Thoracic aorta (tissue), 2 donors: Measurements from ENCODE around the gene BSDC1. TPM values are rescaled to one million over a fixed set of nuclear protein-coding genes. Genes with fewer than 3 reads are reported as not detected.

Experiments used
- ATAC-seq: fragments of 150-250 bp; one replicate; pipeline ENCODE4 v1.8.0; 2017; ENCODE audit warnings: low read depth; ENCODE audit not compliant: insufficient number of reproducible peaks, low FRiP score
- DNase-seq: peaks from one replicate; pipeline ENCODE4 v3.0.0-alpha.2; 2020; ENCODE audit warnings: low spot score
- H3K27ac ChIP-seq, 2 donors: fragments of 200-600 bp; sonication (generic); 1 replicate in 1 of 2; 2 replicates in 1 of 2; pipeline ENCODE4 v1.5.1; 2016; ENCODE audit warnings: mild to moderate bottlenecking in 2 of 2, moderate library complexity in 2 of 2
- H3K27me3 ChIP-seq: fragments of 200-600 bp; sonication (generic); replicated peaks from 2 replicates; pipeline ENCODE4 v1.6.0; 2016; ENCODE audit warnings: mild to moderate bottlenecking; ENCODE audit not compliant: insufficient read depth
- H3K36me3 ChIP-seq: fragments of 200-600 bp; sonication (generic); one replicate; pipeline ENCODE4 v1.5.1; 2016
- H3K4me1 ChIP-seq, 2 donors: fragments of 200-600 bp; sonication (generic); 1 replicate in 1 of 2; 2 replicates in 1 of 2; pipeline versions ENCODE4 v1.5.1 to v1.6.0; 2016; ENCODE audit warnings: low read depth in 2 of 2, mild to moderate bottlenecking in 1 of 2; ENCODE audit not compliant: control insufficient read depth in 1 of 2
- H3K4me3 ChIP-seq: fragments of 200-600 bp; sonication (generic); 2 replicates; pipeline ENCODE4 v1.5.1; 2016; ENCODE audit warnings: mild to moderate bottlenecking
- H3K9me3 ChIP-seq: fragments of 200-600 bp; sonication (generic); 2 replicates; pipeline ENCODE4 v1.5.1; 2016
- CTCF ChIP-seq: fragments of 200-600 bp; sonication (generic); IDR thresholded peaks from one replicate; pipeline ENCODE4 v1.5.1; 2019; ENCODE audit warnings: antibody characterized with exemption
- total RNA-seq, 2 donors: library from RNA; depleted of rRNA; stranded (reverse); fragments of >200 nt; gene quantifications; one replicate each; pipeline versions ENCODE4 v1.1.0 to v1.2.3, GENCODE V29; 2016

Gene BSDC1
- total RNA-seq, 2 donors from 2014 or later, result 70.8 to 84.9 TPM

GRCh38 chr1:32333251-32333963, 60.8 kb downstream of the BSDC1 start:
- peaks cover 32% of the 10 kb centered on the region for H3K36me3 ChIP-seq
- TF ChIP-seq CTCF, result no peak
- no peak overlapping the region for H3K27ac ChIP-seq
- DNase-seq, result no peak
- no peak overlapping the region for H3K4me3 ChIP-seq
- no peaks in the 10 kb centered on the region for H3K27me3 ChIP-seq
- no peaks in the 10 kb centered on the region for H3K9me3 ChIP-seq
- peaks cover 5 to 19% of the 10 kb centered on the region in 2 donors for H3K4me1 ChIP-seq
- no peak for ATAC-seq

GRCh38 chr1:32332290-32333079, 61.8 kb downstream of the BSDC1 start:
- no peak overlapping the region for H3K4me3 ChIP-seq
- H3K27me3 ChIP-seq, result no peaks in the 10 kb centered on the region
- DNase-seq, result no peak
- peaks cover 40% of the 10 kb centered on the region for H3K36me3 ChIP-seq
- no peak overlapping the region for H3K27ac ChIP-seq
- H3K9me3 ChIP-seq, result no peaks in the 10 kb centered on the region
- TF ChIP-seq CTCF, result no peak
- peaks cover 5 to 19% of the 10 kb centered on the region in 2 donors for H3K4me1 ChIP-seq
- no peak for ATAC-seq

- TF ChIP-seq CTCF, result no peak
- Histone ChIP-seq H3K4me1 (peaks cover 5 to 17% of the 10 kb centered on the region in 2 donors), H3K4me3 (no peak overlapping the region), H3K27ac (no peak overlapping the region), H3K36me3 (peaks cover 48% of the 10 kb centered on the region), H3K9me3 (no peaks in the 10 kb centered on the region), H3K27me3 (no peaks in the 10 kb centered on the region)
- DNase-seq (no peak), ATAC-seq (no peak)
Observed at GRCh38 chr1:32331549-32331948, 62.7 kb downstream of the BSDC1 start.

GRCh38 chr1:32330558-32331151, 63.6 kb downstream of the BSDC1 start:
- Histone ChIP-seq H3K27ac (no peak overlapping the region), H3K9me3 (no peaks in the 10 kb centered on the region), H3K4me1 (peaks cover 5 to 12% of the 10 kb centered on the region in 2 donors), H3K27me3 (no peaks in the 10 kb centered on the region), H3K4me3 (no peak overlapping the region), H3K36me3 (peaks cover 48% of the 10 kb centered on the region)
- TF ChIP-seq CTCF, result no peak
- ATAC-seq (no peak), DNase-seq (no peak)

GRCh38 chr1:32329931-32330466, 64.2 kb downstream of the BSDC1 start:
- Histone ChIP-seq H3K4me1 (peaks cover 3 to 5% of the 10 kb centered on the region in 2 donors), H3K27me3 (no peaks in the 10 kb centered on the region), H3K27ac (no peak overlapping the region), H3K36me3 (peaks cover 48% of the 10 kb centered on the region), H3K4me3 (no peak overlapping the region), H3K9me3 (no peaks in the 10 kb centered on the region)
- ATAC-seq (no peak), DNase-seq (no peak)
- TF ChIP-seq CTCF, result no peak
